ENCODE data around the gene KATNAL1.

DNA sequence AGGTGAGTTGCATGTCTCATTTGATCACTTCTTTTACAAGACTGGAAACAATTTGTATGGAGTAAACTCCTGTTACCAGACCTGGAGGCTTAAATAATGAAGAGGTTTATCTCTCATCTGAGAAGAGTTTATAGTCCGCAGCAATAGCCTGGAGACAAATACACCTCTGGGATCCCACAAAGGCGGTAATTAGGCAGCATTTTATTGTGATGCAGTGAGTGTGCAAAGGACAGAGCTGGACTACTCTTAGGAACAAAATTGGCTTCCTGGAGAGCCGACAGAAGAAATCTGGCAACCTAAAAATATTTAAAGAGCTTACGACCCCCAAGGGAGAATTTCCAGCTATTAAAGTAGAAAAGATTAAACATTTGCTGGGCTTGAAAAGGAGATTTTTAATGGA lies 11.8 kb upstream of the KATNAL1 start:
- TF ChIP-seq RFX5 (IDR thresholded peaks at IDR 0.05; ENCODE audit: low read length) (no peak), ELF1 (IDR thresholded peaks at IDR 0.05) (no peak), EZH2phosphoT487 (IDR thresholded peaks at IDR 0.05; ENCODE audit: borderline replicate concordance, low read depth) (no peak), YY1 (IDR thresholded peaks at IDR 0.05; ENCODE audit: low read depth) (no peak), NRF1 (IDR thresholded peaks at IDR 0.05; ENCODE audit: low read depth, low read length) (no peak), POLR2AphosphoS5 (IDR thresholded peaks at IDR 0.05; ENCODE audit: low read depth, low read length) (no peak), RAD21 (IDR thresholded peaks at IDR 0.05; ENCODE audit: low read length) (no peak), EP300 (IDR thresholded peaks at IDR 0.05; ENCODE audit: borderline replicate concordance in 1 of 2, low read depth in 1 of 2, low read length in 1 of 2) (no peak)
- TF ChIP-seq, protein P1, sequence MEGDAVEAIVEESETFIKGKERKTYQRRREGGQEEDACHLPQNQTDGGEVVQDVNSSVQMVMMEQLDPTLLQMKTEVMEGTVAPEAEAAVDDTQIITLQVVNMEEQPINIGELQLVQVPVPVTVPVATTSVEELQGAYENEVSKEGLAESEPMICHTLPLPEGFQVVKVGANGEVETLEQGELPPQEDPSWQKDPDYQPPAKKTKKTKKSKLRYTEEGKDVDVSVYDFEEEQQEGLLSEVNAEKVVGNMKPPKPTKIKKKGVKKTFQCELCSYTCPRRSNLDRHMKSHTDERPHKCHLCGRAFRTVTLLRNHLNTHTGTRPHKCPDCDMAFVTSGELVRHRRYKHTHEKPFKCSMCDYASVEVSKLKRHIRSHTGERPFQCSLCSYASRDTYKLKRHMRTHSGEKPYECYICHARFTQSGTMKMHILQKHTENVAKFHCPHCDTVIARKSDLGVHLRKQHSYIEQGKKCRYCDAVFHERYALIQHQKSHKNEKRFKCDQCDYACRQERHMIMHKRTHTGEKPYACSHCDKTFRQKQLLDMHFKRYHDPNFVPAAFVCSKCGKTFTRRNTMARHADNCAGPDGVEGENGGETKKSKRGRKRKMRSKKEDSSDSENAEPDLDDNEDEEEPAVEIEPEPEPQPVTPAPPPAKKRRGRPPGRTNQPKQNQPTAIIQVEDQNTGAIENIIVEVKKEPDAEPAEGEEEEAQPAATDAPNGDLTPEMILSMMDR (IDR thresholded peaks at IDR 0.05) = no peak
- TF ChIP-seq, protein P2, sequence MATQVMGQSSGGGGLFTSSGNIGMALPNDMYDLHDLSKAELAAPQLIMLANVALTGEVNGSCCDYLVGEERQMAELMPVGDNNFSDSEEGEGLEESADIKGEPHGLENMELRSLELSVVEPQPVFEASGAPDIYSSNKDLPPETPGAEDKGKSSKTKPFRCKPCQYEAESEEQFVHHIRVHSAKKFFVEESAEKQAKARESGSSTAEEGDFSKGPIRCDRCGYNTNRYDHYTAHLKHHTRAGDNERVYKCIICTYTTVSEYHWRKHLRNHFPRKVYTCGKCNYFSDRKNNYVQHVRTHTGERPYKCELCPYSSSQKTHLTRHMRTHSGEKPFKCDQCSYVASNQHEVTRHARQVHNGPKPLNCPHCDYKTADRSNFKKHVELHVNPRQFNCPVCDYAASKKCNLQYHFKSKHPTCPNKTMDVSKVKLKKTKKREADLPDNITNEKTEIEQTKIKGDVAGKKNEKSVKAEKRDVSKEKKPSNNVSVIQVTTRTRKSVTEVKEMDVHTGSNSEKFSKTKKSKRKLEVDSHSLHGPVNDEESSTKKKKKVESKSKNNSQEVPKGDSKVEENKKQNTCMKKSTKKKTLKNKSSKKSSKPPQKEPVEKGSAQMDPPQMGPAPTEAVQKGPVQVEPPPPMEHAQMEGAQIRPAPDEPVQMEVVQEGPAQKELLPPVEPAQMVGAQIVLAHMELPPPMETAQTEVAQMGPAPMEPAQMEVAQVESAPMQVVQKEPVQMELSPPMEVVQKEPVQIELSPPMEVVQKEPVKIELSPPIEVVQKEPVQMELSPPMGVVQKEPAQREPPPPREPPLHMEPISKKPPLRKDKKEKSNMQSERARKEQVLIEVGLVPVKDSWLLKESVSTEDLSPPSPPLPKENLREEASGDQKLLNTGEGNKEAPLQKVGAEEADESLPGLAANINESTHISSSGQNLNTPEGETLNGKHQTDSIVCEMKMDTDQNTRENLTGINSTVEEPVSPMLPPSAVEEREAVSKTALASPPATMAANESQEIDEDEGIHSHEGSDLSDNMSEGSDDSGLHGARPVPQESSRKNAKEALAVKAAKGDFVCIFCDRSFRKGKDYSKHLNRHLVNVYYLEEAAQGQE (IDR thresholded peaks at IDR 0.05; ENCODE audit: low read depth, low read length) = no peak
- TF ChIP-seq, protein P3, sequence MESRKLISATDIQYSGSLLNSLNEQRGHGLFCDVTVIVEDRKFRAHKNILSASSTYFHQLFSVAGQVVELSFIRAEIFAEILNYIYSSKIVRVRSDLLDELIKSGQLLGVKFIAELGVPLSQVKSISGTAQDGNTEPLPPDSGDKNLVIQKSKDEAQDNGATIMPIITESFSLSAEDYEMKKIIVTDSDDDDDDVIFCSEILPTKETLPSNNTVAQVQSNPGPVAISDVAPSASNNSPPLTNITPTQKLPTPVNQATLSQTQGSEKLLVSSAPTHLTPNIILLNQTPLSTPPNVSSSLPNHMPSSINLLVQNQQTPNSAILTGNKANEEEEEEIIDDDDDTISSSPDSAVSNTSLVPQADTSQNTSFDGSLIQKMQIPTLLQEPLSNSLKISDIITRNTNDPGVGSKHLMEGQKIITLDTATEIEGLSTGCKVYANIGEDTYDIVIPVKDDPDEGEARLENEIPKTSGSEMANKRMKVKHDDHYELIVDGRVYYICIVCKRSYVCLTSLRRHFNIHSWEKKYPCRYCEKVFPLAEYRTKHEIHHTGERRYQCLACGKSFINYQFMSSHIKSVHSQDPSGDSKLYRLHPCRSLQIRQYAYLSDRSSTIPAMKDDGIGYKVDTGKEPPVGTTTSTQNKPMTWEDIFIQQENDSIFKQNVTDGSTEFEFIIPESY (IDR thresholded peaks at IDR 0.05; ENCODE audit: borderline replicate concordance, low read depth) = no peak
